Adrenal gland (tissue), 5 donors: ENCODE measurements around the gene SH3YL1.

Experiments
- POLR2A ChIP-seq, 2 donors: fragments of 450-650 bp; IDR thresholded peaks; one replicate each; pipeline ENCODE4 v1.6.1; 2017; ENCODE audit warnings: antibody characterized with exemption in 2 of 2, mild to moderate bottlenecking in 2 of 2, moderate library complexity in 1 of 2
- TF ChIP-seq, protein P1 (sequence below), 6 experiments: fragments of 450-650 bp in 4 of 6; fragments of 200-600 bp in 2 of 6; sonication (generic) in 1 of 6; IDR thresholded peaks; 1 replicate in 5 of 6; 2 replicates in 1 of 6; pipeline versions ENCODE4 v1.5.1 to v1.8.0; 2016 to 2021; ENCODE audit warnings: antibody characterized with exemption in 6 of 6, mild to moderate bottlenecking in 2 of 6, moderate library complexity in 1 of 6
- donor health status: DM: no; HTN: no; CAD: no.

DNA sequence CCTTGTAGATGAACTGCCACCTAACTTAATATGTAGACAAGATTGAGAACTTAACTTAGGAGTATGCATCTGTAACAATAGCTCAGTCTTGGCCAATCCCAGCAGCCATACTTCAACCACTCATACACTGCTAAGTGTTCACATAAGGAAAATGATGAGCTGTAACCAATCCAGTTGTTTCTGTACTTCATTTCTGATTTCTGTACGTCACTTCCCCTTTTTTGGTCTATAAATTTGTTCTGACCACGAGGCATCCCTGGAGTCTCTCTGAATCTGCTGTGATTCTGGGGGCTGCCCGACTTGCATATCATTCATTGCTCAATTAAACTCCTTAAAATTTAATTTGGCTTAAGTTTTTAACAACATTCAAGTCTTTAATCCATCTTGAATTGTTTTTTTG, 6.4 kb downstream of the SH3YL1 start:
- TF ChIP-seq, protein P1, sequence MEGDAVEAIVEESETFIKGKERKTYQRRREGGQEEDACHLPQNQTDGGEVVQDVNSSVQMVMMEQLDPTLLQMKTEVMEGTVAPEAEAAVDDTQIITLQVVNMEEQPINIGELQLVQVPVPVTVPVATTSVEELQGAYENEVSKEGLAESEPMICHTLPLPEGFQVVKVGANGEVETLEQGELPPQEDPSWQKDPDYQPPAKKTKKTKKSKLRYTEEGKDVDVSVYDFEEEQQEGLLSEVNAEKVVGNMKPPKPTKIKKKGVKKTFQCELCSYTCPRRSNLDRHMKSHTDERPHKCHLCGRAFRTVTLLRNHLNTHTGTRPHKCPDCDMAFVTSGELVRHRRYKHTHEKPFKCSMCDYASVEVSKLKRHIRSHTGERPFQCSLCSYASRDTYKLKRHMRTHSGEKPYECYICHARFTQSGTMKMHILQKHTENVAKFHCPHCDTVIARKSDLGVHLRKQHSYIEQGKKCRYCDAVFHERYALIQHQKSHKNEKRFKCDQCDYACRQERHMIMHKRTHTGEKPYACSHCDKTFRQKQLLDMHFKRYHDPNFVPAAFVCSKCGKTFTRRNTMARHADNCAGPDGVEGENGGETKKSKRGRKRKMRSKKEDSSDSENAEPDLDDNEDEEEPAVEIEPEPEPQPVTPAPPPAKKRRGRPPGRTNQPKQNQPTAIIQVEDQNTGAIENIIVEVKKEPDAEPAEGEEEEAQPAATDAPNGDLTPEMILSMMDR (IDR thresholded peaks at IDR 0.05): no peak
- TF ChIP-seq POLR2A (IDR thresholded peaks at IDR 0.05): no peak
